Measurements from ENCODE around the gene LRMDA. TPM values are rescaled to one million over a fixed set of nuclear protein-coding genes. Genes with fewer than 3 reads are reported as not detected.

LRMDA gene
- total and polyA plus RNA-seq, 3 experiments from 2014 or later = not detected

GRCh38 chr10:75426880-75427279 lies 4.5 kb upstream of the LRMDA start:
- no peaks in the 10 kb centered on the region for H3K36me3 ChIP-seq (ENCODE audit: insufficient read depth, low read length)
- H3K27me3 ChIP-seq (ENCODE audit: insufficient read depth, low read length, poor library complexity, severe bottlenecking) = no peaks in the 10 kb centered on the region
- no peak overlapping the region for H3K4me3 ChIP-seq (ENCODE audit: low read length)
- H3K4me1 Mint-ChIP-seq = peaks cover under 1 to 4% (median 2%) of the 10 kb centered on the region in 3 donors
- no peaks in the 10 kb centered on the region for H3K9me3 ChIP-seq (ENCODE audit: low read length)
- no peak overlapping the region for H3K27ac ChIP-seq (ENCODE audit: low read depth, low read length)
- H3K36me3 Mint-ChIP-seq = no peaks in the 10 kb centered on the region
- peaks cover 17 to 28% of the 10 kb centered on the region in 2 donors for H3K27me3 Mint-ChIP-seq
- no peak overlapping the region for H3K4me3 Mint-ChIP-seq
- DNase-seq = no peak
- no peaks in the 10 kb centered on the region for H3K4me1 ChIP-seq (ENCODE audit: insufficient read depth, low read length)
- peak overlapping the region in 1 of 8 donors; percentile 41 for H3K27ac Mint-ChIP-seq
- ChIA-PET CTCF (no interaction called here), POLR2A (no interaction called here)
- no peaks in the 10 kb centered on the region for H3K9me3 Mint-ChIP-seq

GRCh38 chr10:75427951-75428350 lies 3.5 kb upstream of the LRMDA start:
- CTCF ChIA-PET = no interaction called here
- Mint-ChIP-seq H3K36me3 (no peaks in the 10 kb centered on the region), H3K4me3 (no peak overlapping the region), H3K27me3 (peaks cover 26 to 37% of the 10 kb centered on the region in 2 donors), H3K27ac (no peak overlapping the region), H3K9me3 (no peaks in the 10 kb centered on the region), H3K4me1 (peaks cover 2 to 6% (median 4%) of the 10 kb centered on the region in 3 donors)
- Histone ChIP-seq H3K27me3 (ENCODE audit: insufficient read depth, low read length, poor library complexity, severe bottlenecking) (peaks cover 2% of the 10 kb centered on the region), H3K36me3 (ENCODE audit: insufficient read depth, low read length) (no peaks in the 10 kb centered on the region), H3K4me1 (ENCODE audit: insufficient read depth, low read length) (no peaks in the 10 kb centered on the region), H3K4me3 (ENCODE audit: low read length) (no peak overlapping the region), H3K27ac (ENCODE audit: low read depth, low read length) (no peak overlapping the region), H3K9me3 (ENCODE audit: low read length) (no peaks in the 10 kb centered on the region)
- POLR2A ChIA-PET = no interaction called here
- no peak for DNase-seq

GRCh38 chr10:75428434-75429158 lies 2.8 kb upstream of the LRMDA start:
- Histone ChIP-seq H3K36me3 (ENCODE audit: insufficient read depth, low read length) (no peaks in the 10 kb centered on the region), H3K27me3 (ENCODE audit: insufficient read depth, low read length, poor library complexity, severe bottlenecking) (peaks cover 7% of the 10 kb centered on the region), H3K4me3 (ENCODE audit: low read length) (no peak overlapping the region), H3K27ac (ENCODE audit: low read depth, low read length) (no peak overlapping the region), H3K9me3 (ENCODE audit: low read length) (no peaks in the 10 kb centered on the region), H3K4me1 (ENCODE audit: insufficient read depth, low read length) (no peaks in the 10 kb centered on the region)
- H3K27ac Mint-ChIP-seq = no peak overlapping the region
- CTCF ChIA-PET = no interaction called here
- H3K4me1 Mint-ChIP-seq = peaks cover 2 to 6% (median 4%) of the 10 kb centered on the region in 3 donors
- H3K4me3 Mint-ChIP-seq = no peak overlapping the region
- H3K36me3 Mint-ChIP-seq = no peaks in the 10 kb centered on the region
- no peak for DNase-seq
- no peaks in the 10 kb centered on the region for H3K9me3 Mint-ChIP-seq
- H3K27me3 Mint-ChIP-seq = peaks cover 28 to 42% of the 10 kb centered on the region in 2 donors
- POLR2A ChIA-PET = no interaction called here

- H3K4me1 Mint-ChIP-seq = peaks cover 2 to 6% (median 4%) of the 10 kb centered on the region in 3 donors
- no peaks in the 10 kb centered on the region for H3K4me1 ChIP-seq (ENCODE audit: insufficient read depth, low read length)
- peaks cover 7% of the 10 kb centered on the region for H3K27me3 ChIP-seq (ENCODE audit: insufficient read depth, low read length, poor library complexity, severe bottlenecking)
- H3K27ac ChIP-seq (ENCODE audit: low read depth, low read length) = no peak overlapping the region
- no peaks in the 10 kb centered on the region for H3K36me3 Mint-ChIP-seq
- ChIA-PET CTCF (no interaction called here), POLR2A (no interaction called here)
- no peak overlapping the region for H3K27ac Mint-ChIP-seq
- no peaks in the 10 kb centered on the region for H3K36me3 ChIP-seq (ENCODE audit: insufficient read depth, low read length)
- DNase-seq = no peak
- H3K4me3 Mint-ChIP-seq = peak overlapping the region in 1 of 7 donors; percentile 16
- H3K4me3 ChIP-seq (ENCODE audit: low read length) = no peak overlapping the region
- H3K9me3 ChIP-seq (ENCODE audit: low read length) = no peaks in the 10 kb centered on the region
- no peaks in the 10 kb centered on the region for H3K9me3 Mint-ChIP-seq
- H3K27me3 Mint-ChIP-seq = peaks cover 34 to 48% of the 10 kb centered on the region in 2 donors
These were observed 2.1 kb upstream of the LRMDA start for GRCh38 chr10:75429159-75429827.

GRCh38 chr10:75430000-75430763 lies 1.2 kb upstream of the LRMDA start:
- H3K4me3 ChIP-seq (ENCODE audit: low read length) = no peak overlapping the region
- no peaks in the 10 kb centered on the region for H3K9me3 Mint-ChIP-seq
- ChIA-PET CTCF (interaction anchor here (0.7 kb wide), 1 partner anchor 10 kb away, joined by 3 read pairs; no protein-coding TSS in a partner anchor), POLR2A (no interaction called here)
- no peak overlapping the region for H3K27ac ChIP-seq (ENCODE audit: low read depth, low read length)
- no peaks in the 10 kb centered on the region for H3K9me3 ChIP-seq (ENCODE audit: low read length)
- no peaks in the 10 kb centered on the region for H3K4me1 ChIP-seq (ENCODE audit: insufficient read depth, low read length)
- peaks cover 2 to 6% (median 4%) of the 10 kb centered on the region in 3 donors for H3K4me1 Mint-ChIP-seq
- H3K4me3 Mint-ChIP-seq = peak overlapping the region in 1 of 7 donors; percentile 15
- no peaks in the 10 kb centered on the region for H3K36me3 Mint-ChIP-seq
- H3K27me3 ChIP-seq (ENCODE audit: insufficient read depth, low read length, poor library complexity, severe bottlenecking) = peaks cover 7% of the 10 kb centered on the region
- peaks cover 37 to 56% of the 10 kb centered on the region in 2 donors for H3K27me3 Mint-ChIP-seq
- H3K27ac Mint-ChIP-seq = peak overlapping the region in 1 of 8 donors; percentile 37
- DNase-seq = no peak
- H3K36me3 ChIP-seq (ENCODE audit: insufficient read depth, low read length) = no peaks in the 10 kb centered on the region

GRCh38 chr10:75432176-75432575 lies 752 bp downstream of the LRMDA start:
- H3K4me3 Mint-ChIP-seq = peak overlapping the region in 1 of 7 donors; percentile 9
- DNase-seq = no peak

GRCh38 chr10:75432763-75433162 lies 1.3 kb downstream of the LRMDA start:
- Histone ChIP-seq H3K27ac (ENCODE audit: low read depth, low read length) (no peak overlapping the region), H3K4me1 (ENCODE audit: insufficient read depth, low read length) (no peaks in the 10 kb centered on the region), H3K4me3 (ENCODE audit: low read length) (no peak overlapping the region), H3K27me3 (ENCODE audit: insufficient read depth, low read length, poor library complexity, severe bottlenecking) (peaks cover 7% of the 10 kb centered on the region), H3K36me3 (ENCODE audit: insufficient read depth, low read length) (no peaks in the 10 kb centered on the region), H3K9me3 (ENCODE audit: low read length) (no peaks in the 10 kb centered on the region)
- POLR2A ChIA-PET = no interaction called here
- no peak overlapping the region for H3K4me3 Mint-ChIP-seq
- H3K27me3 Mint-ChIP-seq = peaks cover 38 to 58% of the 10 kb centered on the region in 2 donors
- peaks cover 2 to 6% (median 4%) of the 10 kb centered on the region in 3 donors for H3K4me1 Mint-ChIP-seq
- no peak for DNase-seq
- CTCF ChIA-PET = no interaction called here
- no peaks in the 10 kb centered on the region for H3K9me3 Mint-ChIP-seq
- no peak overlapping the region for H3K27ac Mint-ChIP-seq
- no peaks in the 10 kb centered on the region for H3K36me3 Mint-ChIP-seq

More at GRCh38 chr10:75432176-75432575, 752 bp downstream of the LRMDA start:
- ChIA-PET CTCF (interaction anchor here (0.6 kb wide), 1 partner anchor 162 kb away, joined by 3 read pairs; no protein-coding TSS in a partner anchor), POLR2A (no interaction called here)
- H3K27ac ChIP-seq (ENCODE audit: low read depth, low read length) = no peak overlapping the region
- no peaks in the 10 kb centered on the region for H3K36me3 Mint-ChIP-seq
- no peaks in the 10 kb centered on the region for H3K36me3 ChIP-seq (ENCODE audit: insufficient read depth, low read length)
- no peaks in the 10 kb centered on the region for H3K9me3 ChIP-seq (ENCODE audit: low read length)
- peaks cover 7% of the 10 kb centered on the region for H3K27me3 ChIP-seq (ENCODE audit: insufficient read depth, low read length, poor library complexity, severe bottlenecking)
- H3K27me3 Mint-ChIP-seq = peaks cover 39 to 58% of the 10 kb centered on the region in 2 donors
- H3K4me1 Mint-ChIP-seq = peaks cover 2 to 6% (median 4%) of the 10 kb centered on the region in 3 donors
- no peaks in the 10 kb centered on the region for H3K9me3 Mint-ChIP-seq
- no peak overlapping the region for H3K4me3 ChIP-seq (ENCODE audit: low read length)
- H3K27ac Mint-ChIP-seq = no peak overlapping the region
- H3K4me1 ChIP-seq (ENCODE audit: insufficient read depth, low read length) = no peaks in the 10 kb centered on the region

- CTCF ChIA-PET = no interaction called here
- Histone ChIP-seq H3K9me3 (ENCODE audit: low read length) (no peaks in the 10 kb centered on the region), H3K4me3 (ENCODE audit: low read length) (no peak overlapping the region), H3K27ac (ENCODE audit: low read depth, low read length) (no peak overlapping the region), H3K4me1 (ENCODE audit: insufficient read depth, low read length) (no peaks in the 10 kb centered on the region), H3K36me3 (ENCODE audit: insufficient read depth, low read length) (no peaks in the 10 kb centered on the region), H3K27me3 (ENCODE audit: insufficient read depth, low read length, poor library complexity, severe bottlenecking) (peaks cover 7% of the 10 kb centered on the region)
- no peaks in the 10 kb centered on the region for H3K36me3 Mint-ChIP-seq
- H3K9me3 Mint-ChIP-seq = no peaks in the 10 kb centered on the region
- no peak for DNase-seq
- peaks cover 38 to 57% of the 10 kb centered on the region in 2 donors for H3K27me3 Mint-ChIP-seq
- peaks cover 2 to 6% (median 4%) of the 10 kb centered on the region in 3 donors for H3K4me1 Mint-ChIP-seq
- POLR2A ChIA-PET = no interaction called here
- no peak overlapping the region for H3K4me3 Mint-ChIP-seq
- H3K27ac Mint-ChIP-seq = no peak overlapping the region
These were observed 1.8 kb downstream of the LRMDA start for GRCh38 chr10:75433216-75433615.

Data from CD8-positive, alpha-beta memory T cell (primary cell).